NCI-H1930 (cell line): ENCODE results near the gene ATP8B4.
"Not testable (repeated sequence)": the region's sequence is repeated elsewhere in the genome, so short reads cannot be mapped to it uniquely, and the experiment has no call there.

ENCODE experiments used
- DNase-seq, 2 experiments: peaks; one replicate each; lab custom pipeline; 2025; lab: John Stamatoyannopoulos, UW

The ATP8B4 gene

DNA sequence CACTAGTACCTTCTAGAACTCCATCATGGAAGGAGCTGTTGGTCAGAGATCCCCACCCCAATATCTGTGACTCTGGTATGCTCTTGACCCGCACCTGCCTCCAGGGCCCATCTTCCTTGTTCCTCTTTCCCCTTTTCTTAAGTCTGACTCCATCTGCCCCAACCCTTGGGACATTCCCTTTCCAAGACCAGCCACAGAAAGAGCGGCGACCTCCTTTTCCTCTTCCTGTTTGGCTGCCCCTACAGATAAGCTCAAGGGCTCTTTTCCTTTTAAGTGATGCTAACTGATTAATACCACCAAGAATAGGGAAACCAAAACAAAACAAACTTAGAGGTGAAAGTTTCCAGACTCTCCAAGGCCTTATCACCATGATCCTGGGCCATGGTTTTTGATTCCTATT lies 21.9 kb upstream of the ATP8B4 start:
- DNase-seq = no peak

DNA sequence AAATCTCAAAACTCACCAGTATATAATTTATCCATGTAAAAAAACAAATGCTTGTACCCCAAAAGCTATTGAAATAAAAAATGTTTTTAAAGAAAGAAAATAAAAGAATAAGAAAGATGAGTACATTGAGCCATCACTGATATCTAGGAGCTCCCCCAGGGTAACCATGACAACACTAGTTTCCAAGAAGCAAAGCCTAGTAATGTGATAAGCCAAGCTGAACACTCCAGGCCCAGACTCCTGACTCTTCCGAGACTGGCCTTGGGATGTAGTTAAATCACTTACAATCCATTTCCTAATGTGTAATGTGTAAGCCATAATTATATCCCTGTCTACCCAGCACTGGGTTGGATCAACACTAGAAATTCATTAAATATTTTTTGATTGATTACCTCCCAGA lies 21.1 kb upstream of the ATP8B4 start:
- no peak for DNase-seq

DNA sequence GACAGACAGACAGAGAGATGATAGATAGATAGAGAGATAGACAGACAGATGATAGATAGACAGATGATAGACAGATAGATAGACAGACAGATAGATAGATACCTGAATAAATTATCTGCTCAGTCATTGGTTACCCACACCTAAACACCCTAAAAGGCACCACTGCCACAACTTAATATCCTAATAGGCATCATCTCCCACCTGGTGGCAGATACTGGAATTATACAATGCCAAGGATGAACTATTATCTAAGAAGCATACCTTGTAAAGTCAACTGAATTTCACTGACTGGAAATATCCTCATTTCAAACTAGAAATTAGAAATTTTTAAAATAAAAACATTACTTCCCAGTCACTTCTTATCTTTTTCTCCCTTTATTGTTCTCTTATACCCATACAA lies 19.4 kb upstream of the ATP8B4 start:
- no peak for DNase-seq

DNA sequence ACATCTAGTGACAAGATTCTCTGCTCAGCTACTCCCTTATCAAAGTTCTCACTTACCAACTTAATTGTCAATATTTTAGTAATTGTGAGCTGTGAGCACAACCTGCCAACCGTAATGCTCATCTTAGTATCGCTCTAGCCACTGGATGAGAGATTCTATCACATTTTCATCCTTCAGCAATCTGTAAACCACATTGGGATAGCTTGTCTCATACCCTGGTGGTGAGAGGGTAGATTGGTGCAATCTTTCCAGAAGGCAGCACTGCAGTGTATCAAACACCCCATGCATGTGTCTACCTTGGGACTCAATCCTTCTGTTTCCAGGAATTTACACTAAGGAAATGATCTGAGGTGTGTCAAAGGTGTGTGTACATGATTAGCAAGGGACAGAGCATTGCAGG lies 18.9 kb upstream of the ATP8B4 start:
- DNase-seq = no peak

DNA sequence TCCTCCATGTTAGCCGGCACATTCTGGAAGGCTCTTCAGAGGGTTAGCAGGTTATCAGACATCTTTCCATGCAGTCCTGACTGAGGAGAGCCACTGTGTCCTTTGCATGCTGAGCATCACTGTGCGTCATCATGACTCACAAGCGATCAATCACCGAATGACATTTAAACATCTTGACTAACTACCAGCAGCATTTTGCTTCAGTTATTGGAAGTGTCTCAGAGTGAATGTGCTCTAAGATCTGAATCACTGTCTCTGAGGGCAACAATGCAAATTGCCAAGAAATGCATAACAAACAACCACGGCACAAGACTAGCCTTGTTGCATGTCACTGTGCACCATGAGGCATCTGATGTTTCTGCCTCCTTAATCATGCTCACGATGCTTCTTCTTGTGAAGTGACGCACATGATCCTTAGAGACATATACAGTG lies 18.3 kb upstream of the ATP8B4 start:
- no peak for DNase-seq

DNA sequence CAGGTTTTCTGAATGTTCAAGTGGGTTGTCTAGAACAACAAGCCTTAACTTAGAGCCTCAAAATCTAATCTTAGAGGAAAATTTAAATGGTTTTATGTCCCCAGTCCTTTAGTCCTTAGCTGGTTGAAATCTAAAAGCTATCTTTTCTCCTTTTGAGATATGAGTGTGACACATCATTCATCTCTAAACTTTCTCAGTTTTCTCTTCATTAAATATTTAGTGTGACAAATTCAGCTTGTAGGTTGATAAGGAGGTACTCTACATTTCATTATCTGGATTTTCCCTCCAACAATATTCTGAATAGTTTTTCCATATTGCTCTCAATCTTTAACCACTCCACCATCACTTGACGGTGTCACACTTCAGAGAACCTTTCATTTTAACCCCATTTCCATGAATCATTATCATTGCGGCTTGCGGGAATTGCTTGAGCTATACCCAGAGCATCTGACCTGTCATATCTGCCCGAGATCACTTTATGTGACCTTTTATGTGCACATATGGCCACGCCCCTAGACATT lies 16.1 kb upstream of the ATP8B4 start:
- no peak for DNase-seq

DNA sequence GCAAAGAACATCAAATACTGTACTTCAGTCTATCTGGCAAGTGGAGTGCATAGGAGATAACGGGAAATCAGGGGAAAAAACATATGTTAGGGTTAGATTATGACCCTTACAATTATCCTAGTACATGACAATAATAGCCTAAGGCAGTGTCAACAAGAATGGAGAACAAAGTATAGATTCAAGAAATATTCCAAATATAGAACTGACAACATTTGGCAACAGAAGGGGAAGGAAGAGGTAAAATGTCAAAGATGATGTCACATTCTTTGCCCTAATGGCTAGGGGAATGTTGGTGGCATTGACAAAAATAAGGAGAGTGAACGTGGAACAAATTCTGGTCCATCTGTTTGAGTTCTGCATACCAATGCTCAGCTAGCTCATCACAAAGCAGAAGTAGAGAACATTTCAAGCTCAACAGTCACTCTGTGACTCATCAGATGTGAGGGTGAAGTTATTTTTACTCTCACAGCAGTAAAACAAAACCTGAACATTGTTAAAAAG lies 15.5 kb upstream of the ATP8B4 start:
- DNase-seq = no peak

DNA sequence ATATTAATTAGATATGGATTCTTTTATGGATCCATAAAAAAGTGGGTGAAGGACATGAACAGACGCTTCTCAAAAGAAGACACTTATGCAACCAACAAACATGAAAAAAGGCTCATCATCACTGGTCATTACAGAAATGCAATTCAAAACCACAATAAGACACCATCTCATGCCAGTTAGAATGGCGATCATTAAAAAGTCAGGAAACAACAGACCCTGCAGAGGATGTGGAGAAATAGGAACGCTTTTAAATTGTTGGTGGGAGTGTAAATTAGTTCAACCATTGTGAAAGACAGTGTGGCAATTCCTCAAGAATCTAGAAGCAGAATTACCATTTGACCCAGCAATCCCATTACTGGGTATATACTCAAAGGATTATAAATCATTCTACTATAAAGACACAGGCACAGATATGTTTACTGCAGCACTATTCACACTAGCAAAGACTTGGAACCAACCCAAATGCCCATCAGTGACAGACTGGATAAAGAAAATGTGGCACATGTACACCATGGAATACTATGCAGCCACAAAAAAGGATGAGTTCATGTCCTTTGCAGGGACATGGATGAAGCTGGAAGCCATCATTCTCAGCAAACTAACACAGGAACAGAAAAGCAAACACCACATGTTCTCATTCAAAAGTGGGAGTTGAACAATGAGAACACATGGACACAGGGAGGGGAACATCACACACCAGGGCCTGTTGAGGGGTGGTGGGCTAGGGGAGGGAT lies 13.4 kb upstream of the ATP8B4 start:
- not testable (repeated sequence) for DNase-seq

DNA sequence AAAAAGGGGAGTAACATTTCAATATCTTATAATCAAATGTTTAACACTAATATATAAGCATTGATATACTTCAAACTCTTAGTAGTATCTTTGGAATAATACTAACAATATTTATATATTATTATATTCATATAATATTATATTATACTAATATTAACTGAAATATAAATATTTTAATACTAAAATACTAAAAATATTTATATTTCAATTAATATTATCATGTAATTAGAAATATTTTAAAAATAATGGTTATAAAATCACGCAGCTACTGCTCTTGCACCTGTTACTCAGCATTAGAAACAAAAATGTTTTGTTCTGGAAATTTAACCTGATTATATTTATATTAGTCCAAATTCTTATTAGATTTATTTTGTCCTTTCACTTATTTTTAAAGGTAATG lies 12.6 kb upstream of the ATP8B4 start:
- DNase-seq = no peak

DNA sequence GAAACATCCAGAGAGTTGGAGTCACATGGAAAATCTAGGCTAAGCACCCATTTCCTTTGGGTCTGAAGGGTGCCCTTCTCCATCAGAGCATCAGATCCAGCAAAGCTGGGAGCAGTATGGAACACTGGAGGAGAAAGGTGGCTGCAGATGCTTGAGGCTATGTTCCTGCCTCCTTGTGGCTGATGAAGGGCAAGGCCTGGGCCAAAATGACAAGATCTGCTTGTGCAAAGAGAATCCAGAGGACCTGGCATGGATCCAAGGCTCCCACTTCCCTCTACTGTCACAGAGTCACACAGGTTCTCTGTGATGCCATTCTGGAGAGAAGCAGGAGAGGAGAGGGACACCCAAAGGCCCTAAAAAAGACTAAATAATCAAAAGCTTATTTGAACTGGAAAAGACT lies 9.2 kb upstream of the ATP8B4 start:
- DNase-seq = no peak

DNA sequence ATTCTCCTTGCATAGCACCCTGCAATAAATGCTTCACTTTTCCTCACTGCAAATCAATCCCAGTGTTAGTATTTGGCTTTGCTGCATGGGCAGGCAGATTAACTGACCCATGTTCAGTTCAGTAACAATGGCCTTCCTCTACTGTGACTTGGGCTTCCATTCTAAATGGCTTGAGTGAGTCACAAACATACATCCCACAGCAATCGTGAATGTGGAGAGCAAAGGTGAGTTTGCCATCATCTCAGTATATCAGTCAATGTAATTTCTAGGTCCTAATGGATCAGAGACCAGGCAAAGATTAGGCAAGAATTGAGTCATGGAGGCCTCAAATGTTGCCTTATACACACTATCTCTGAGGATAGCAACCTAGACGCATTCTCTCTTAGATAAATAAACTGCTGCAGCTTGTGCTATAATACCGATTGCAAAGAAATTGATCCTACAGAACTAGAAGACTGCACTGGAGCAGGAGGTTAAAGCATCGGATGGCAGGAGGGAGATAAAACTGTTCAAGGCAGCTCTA lies 8.3 kb upstream of the ATP8B4 start:
- no peak for DNase-seq

DNA sequence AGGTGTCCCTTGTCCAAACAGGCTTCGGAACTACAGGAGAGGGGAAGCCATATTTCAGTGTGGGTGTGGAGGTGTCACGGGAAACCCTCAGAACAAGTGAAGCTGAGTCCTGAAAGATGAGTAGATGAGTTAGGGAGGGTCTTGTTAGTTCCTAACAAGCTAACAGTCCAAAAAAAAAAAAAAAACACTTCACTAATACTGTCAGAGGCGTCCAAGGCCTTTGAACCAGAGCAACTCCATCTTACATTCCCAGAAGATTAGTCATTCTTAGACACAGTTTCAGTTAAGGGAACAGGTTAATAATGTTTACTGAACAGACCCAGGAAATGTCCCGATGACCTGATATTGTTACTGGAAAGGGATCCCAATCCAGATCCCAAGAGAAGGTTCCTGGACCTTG lies 7.0 kb upstream of the ATP8B4 start:
- no peak for DNase-seq

DNA sequence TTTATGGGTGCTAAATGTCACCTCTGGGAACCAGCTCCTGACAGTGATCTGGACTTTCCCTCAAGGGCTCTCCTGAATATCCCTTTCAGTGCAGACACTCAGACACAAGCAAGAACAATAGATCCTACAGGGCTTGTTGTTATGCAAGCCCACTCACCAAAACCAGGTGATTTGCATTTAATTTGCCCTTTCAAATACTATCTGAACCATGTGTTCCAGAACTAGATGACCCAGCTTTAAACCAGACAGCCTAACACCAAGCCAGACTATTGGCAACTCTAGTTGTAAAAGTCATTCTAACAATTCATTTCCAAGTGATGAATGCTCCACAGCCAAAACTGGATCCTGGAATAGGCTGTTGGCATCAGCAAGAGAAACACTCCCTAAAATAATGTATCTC lies 5.6 kb upstream of the ATP8B4 start:
- DNase-seq = no peak

DNA sequence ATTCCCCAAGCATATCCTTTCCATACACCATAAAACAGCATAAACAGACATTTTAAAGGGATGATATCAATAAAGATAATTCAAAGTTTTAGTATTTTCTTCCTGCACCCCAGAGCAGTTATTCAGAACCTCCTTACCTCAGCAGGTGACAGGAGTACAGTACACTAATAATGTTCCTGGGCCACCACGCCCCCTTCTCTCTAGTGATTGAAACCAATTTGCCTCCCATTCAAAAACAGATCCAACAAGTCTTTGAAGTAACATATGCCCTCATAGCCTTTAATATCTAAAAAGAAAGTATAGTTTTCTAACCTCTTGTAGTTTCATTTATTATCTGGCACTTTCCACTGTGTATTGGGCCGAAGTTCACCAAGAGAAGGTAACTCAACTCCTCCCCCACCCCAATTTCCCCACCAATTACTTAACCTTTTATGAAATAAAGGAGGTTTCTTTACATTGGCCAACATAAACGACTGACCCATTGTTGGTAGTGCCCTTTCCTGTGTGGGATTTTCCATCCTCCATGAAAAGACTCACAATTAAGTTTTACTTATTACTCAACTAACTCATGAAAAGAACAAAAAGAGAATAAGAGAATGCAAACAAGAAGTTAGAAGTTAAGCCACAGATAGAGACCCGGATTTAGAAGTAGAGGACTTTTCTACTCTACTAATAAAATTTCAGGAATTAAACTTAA lies 5.0 kb upstream of the ATP8B4 start:
- DNase-seq = no peak

DNA sequence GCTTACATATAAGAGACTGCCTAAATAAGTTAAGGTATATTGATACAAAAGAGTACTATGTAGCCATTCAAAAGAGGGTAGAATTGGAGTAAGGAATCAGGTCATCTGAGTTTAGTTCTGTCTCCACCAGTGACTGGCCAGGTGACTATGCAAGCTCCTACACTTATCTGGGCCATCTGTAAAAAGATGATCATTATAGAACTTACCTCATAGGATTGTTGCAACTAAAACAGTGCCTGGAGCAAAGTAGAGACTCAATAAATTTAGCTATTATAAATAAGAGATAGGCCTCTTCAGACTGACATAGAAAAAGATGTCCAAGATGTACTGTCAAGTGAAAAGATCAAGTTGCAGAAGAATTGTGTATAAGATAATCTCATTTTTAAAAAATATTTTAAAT lies 1.7 kb upstream of the ATP8B4 start:
- no peak for DNase-seq

DNA sequence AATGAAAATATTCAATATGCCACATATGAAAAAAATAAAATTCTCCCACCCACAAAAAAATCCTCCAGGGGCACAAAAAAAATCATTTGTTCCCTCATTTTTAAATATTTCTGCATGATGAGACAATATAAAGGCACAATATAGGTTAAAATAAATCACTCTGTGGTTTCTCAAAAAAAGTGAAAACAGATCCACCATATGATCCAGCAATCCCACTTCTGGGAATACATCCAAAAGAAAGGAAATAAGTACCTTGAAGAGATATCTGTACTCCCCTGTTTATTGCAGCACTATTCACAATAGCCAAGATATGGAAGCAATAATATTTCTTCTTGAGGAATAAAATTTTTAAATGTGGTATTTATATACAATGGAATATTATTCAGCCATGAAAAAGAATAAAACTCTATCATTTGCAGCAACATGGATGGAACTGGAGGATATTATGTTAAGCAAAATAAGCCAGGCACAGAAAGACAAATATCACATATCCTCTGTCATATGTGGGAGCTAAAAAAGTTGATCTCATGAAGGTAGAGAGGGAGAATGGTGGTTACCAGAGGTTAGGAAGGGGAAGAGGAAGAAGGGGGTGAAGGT lies 1.5 kb downstream of the ATP8B4 start:
- no peak for DNase-seq

DNA sequence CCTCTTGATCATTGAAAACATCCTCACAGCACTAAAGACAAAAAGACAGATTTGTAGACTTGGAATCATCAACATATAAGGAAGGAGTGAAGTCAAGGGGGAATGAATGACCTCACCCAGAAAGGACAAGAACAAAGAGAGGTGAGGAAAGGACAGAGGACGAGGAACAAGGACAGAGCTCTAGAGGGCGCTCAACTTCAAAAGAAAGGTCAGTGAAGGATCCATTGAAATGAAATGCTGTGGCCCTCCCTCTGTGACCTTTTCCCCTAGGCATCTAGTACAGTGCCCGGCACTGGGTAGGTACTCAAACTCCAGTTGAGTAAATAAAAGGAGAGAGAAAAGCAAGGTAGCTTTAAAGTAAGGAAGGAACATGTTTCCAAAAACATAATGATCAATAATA lies 2.6 kb downstream of the ATP8B4 start:
- DNase-seq = no peak

DNA sequence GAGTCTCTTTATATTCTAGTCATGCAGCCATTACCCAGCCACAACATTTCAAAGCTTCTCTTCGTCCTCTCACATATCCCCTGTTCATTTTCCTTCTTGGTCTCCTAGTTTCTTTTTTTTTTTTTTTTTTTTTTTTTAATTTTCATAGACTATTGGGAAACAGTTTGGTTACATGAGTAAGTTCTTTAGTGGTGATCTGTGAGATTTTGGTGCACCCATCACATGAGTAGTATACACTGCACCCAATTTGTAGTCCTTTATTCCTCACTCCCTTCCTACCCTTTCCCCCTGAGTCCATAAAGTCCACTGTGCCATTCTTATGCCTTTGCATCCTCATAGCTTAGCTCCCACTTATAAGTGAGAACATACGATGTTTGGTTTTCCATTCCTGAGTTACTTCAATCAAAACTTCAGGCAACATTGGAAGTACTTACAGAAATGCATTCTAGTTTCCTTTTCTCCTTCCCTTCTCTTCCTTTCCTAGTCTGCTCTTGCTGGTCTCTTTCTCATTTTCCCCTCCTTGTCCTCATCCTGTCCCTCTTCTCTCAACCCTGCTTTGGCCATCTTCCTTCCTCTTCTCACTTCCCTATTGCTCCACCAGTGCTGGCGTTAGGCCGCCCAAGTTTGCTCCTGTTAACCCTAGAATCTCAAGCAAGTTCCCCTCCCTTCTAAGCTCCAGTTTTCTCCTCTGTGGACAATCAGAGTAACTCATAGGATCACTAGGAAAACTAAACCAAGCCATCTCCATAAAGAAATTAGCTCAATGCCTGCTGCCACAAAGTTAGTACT lies 4.8 kb downstream of the ATP8B4 start:
- DNase-seq = no peak

DNA sequence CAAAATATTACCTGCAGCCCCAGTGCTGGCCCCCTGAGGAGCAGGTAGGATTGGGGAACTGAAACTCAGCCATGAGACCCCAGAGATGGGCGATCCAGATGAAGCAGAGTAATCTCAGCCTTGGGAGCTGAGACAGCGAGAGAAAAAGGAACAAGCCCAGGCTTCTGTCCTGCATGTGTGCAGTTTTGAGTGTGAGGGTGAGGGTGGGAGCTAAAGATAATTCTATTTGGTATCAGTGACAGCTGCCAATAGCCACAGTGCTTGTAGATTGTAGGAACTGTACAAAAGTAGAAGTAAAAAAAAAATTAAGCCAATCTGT lies 5.9 kb downstream of the ATP8B4 start:
- no peak for DNase-seq

DNA sequence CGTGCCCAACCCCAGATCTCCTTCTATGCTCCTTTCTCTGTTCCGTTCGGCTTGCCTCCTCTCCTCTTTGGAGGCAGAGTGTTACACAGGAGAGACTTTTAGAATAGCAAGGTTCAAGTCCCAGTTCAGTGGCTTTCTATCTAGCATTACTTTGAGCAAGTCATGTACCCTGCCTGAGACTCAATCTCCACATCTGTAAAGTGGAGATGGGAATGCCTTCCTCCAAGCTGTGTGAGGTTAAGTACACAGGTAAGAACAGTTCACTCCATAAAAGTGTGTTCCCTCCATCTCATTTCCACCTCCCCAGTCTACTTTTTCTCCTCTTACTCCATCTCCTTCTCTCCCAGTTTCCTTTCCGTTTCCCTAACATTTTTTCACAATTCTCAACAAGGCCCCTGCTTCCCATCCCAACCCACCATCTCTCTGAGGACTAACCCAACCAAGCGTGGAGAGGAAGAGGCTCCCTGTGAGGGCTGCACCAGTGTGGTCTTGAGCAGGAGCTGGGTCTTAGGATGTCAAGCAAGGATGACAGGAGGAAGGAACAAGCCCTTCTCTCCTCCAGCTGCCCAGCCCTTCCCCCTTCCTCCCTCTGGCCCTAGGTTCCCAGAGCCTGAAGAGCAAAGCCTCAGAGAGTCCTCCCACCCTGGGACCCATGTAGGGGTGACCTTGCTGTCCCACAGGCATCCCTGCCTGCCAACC lies 6.4 kb downstream of the ATP8B4 start:
- no peak for DNase-seq

DNA sequence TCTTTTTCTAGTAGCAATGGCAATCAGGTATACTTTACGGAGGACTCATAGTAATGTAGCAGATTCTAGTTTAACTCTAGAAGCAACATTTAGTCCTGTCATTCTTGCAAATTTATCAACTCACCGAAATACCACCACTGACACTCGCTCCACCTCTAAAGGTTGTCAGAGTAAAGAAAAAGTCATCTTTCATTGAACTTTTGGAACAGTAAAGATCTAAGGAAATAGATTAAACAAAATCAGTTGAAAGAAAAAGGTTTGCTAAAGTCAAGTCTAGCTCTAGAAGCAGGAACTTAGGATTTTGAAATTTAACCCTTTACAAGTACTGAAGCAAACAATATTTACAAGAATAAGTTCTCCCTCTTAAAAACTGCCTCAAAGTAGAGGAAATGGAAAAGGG lies 8.7 kb downstream of the ATP8B4 start:
- DNase-seq = no peak
